Pancreas (tissue), 10 donors: ENCODE measurements around the gene DACT3. TPM values are rescaled to one million over a fixed set of nuclear protein-coding genes. Genes with fewer than 3 reads are reported as not detected.

Source experiments
- ATAC-seq, 4 donors: fragments of 200-7000 bp; cut with Tn5 transposase; one replicate each; pipeline versions ENCODE4 v1.8.0 to v1.9.1; 2020; ENCODE audit warnings: mild to moderate bottlenecking in 4 of 4, moderate library complexity in 4 of 4
- DNase-seq, 6 donors: peaks; one replicate each; pipeline ENCODE4 v3.0.0-alpha.2; 2020
- FAIRE-seq: peaks from 2 replicates; lab custom pipeline; 2012; peaks lifted over from hg19 to GRCh38; lab: Jason Lieb, UNC
- H3K27ac ChIP-seq, 4 donors: fragments of 200-600 bp; sonication (generic); 1 replicate in 3 of 4; 2 replicates in 1 of 4; pipeline versions ENCODE4 v1.5.0 to v1.8.0; 2020
- H3K27me3 ChIP-seq, 4 donors: fragments of 200-600 bp; one replicate each; pipeline ENCODE4 v1.8.0; 2021
- H3K36me3 ChIP-seq, 3 donors: fragments of 200-600 bp; sonication (generic) in 1 of 3; one replicate each; pipeline versions ENCODE4 v1.5.0 to v1.8.0; 2020 to 2021
- H3K4me1 ChIP-seq, 3 donors: fragments of 200-600 bp; one replicate each; pipeline ENCODE4 v1.8.0; 2021
- H3K4me3 ChIP-seq, 4 donors: fragments of 200-600 bp; sonication (generic) in 2 of 4; one replicate each; pipeline versions ENCODE4 v1.5.0 to v1.8.0; 2020 to 2021
- H3K9me3 ChIP-seq, 4 donors: fragments of 200-600 bp; one replicate each; pipeline ENCODE4 v1.8.0; 2021
- WGBS, 2 donors: extraction: QIAGEN DNeasy Blood & Tissue Kit; methylation state at CpG; one replicate each; pipeline ENCODE4 v1.1.7; 2013; 5-methylcytosine and 5-hydroxymethylcytosine counted together
- intact Hi-C, 3 donors: fragments of 100-400 bp; cut with DNase I; formaldehyde crosslinking; loops; one replicate each; pipeline versions ENCODE4 v1.11.1 to v1.14.2; 2022
- polyA plus RNA-seq, 2 donors: library from polyadenylated mRNA; stranded (reverse); fragments of 200-250 nt; gene quantifications; one replicate each; pipeline ENCODE4 v1.2.3, GENCODE V29; 2013
- total RNA-seq, 6 donors: library from RNA; stranded (reverse); fragmentation: NEBNext Ultra II Directional in 4 of 6; extraction: Animal tissue kit (Norgen Biotek cat#: 25700) in 4 of 6; gene quantifications; one replicate each; pipeline versions ENCODE4 v1.2.1 to v1.2.4, GENCODE V29; 2021 to 2023
- TF ChIP-seq, protein P1 (sequence below), 4 donors: fragments of 200-600 bp; sonication (generic) in 3 of 4; IDR thresholded peaks; one replicate each; pipeline versions ENCODE4 v1.5.0 to v1.8.0; 2021; ENCODE audit warnings: antibody characterized with exemption in 4 of 4
- donor health status: healthy with polysubstance abuse.
- donor health status: DM: no; HTN: no; CAD: no; lungs with moderate emphysema.
- donor health status: DM: no; HTN: no; CAD: no.
- donor health status: control.
- donor health status: control.
- donor health status: Bipolar disorder and iron deficiency.
- donor health status: DM: yes; HTN: yes; CAD: no.
- donor health status: DM: no; HTN: no; CAD: no.
- donor health status: DM: no; HTN: no; CAD: no.
- donor health status: DM: yes; HTN: yes; CAD: no.

The DACT3 gene
- total and polyA plus RNA-seq, 8 donors = 0.24 to 1.7 (median 0.71) TPM

DNA sequence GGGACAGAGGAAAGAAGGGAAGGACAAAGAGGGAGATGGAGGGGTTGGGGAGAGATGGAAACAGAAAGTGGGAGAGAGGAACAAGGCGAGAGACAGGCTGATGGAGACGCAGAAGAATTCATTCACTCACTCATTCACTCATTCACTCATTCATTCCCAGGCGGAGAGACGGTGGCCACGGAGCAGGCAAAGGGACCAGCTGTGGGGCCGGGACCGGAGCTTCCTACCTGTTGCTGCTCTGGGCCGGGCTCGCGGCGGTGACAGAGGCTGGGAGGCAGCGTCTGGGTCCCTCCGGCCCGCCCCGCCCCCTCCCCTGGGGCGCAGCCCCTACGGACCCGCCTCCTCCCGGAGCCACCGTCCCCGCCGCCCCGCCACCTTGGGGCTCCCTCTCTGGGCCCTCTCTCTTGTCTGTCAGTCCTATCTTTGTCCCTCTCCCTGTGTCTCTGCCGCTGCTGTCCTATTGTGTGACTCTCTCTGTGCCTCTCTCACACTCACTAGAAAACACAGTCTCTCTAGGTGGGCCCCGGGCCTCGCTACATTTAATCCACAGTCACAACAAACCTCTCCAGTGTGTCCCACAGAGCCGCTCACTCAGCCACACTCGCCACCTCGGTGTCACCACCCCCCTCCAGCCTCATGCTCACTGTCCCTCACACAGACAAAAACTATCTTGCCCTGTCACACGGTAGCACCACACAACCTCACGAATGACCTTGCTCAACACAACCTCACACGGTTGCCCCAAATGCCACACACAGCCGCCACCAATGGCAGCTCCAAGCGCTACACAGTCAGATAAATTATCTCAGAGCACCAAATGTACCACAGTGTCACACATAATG, 24.8 kb downstream of the DACT3 start, which contains the start of gene GNG8:
TSS of gene GNG8 (minus strand) at position 283 of the 842 bp plus-strand sequence. CDS start 1,520 bp downstream, outside the sequence.
- Histone ChIP-seq H3K9me3 (no peaks in the 10 kb centered on the region), H3K4me1 (peaks cover 4 to 9% (median 9%) of the 10 kb centered on the region in 3 donors), H3K27ac (no peak within 1 kb of the TSS), H3K4me3 (no peak within 1 kb of the TSS), H3K36me3 (no peaks in the 10 kb centered on the region), H3K27me3 (peaks cover 0 to 8% (median 2%) of the 10 kb centered on the region in 4 donors)
- TF ChIP-seq, protein P1, sequence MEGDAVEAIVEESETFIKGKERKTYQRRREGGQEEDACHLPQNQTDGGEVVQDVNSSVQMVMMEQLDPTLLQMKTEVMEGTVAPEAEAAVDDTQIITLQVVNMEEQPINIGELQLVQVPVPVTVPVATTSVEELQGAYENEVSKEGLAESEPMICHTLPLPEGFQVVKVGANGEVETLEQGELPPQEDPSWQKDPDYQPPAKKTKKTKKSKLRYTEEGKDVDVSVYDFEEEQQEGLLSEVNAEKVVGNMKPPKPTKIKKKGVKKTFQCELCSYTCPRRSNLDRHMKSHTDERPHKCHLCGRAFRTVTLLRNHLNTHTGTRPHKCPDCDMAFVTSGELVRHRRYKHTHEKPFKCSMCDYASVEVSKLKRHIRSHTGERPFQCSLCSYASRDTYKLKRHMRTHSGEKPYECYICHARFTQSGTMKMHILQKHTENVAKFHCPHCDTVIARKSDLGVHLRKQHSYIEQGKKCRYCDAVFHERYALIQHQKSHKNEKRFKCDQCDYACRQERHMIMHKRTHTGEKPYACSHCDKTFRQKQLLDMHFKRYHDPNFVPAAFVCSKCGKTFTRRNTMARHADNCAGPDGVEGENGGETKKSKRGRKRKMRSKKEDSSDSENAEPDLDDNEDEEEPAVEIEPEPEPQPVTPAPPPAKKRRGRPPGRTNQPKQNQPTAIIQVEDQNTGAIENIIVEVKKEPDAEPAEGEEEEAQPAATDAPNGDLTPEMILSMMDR (IDR thresholded peaks at IDR 0.05) = no peak
- no peak for FAIRE-seq
- 25 to 33% methylated on average over 21 to 34 of the region's 34 CpGs for WGBS, 2 donors
- ATAC-seq = no peak
- DNase-seq = no peak
- intact Hi-C loops = no loop called here

DNA sequence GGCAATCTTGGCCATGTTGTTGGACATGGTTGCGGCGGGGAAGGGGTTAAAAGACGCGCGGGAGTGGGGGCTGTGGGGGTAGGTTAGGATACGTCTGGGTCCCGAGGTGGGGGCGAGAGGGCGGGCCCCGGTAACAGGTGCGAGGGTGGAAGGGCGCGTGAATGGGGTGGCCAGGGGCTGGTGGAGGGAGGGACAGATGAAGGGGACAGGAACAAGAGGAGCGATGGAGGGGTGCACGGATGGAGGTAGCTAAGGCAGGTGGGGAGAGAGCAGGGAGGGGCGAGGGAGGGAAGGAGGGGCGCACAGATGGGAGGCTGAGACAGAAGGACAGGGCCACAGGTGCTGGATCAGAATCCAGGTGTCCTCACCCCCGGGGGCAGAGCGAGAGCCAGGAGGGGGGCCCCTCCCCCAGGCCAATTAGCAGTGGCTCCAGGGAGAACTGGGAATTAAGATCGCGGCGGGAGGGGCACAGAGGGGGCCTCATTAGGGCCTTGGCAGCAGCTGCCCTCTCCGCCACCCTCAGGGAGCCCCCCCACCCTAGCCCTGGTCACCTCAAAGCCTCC, 26.2 kb downstream of the DACT3 start:
- ATAC-seq (no peak), DNase-seq (peak in 1 of 6 donors; percentile 67), FAIRE-seq (no peak)
- WGBS, 2 donors = 5% methylated on average over 17 to 23 of the region's 23 CpGs
- H3K27ac ChIP-seq = no peak overlapping the region
- no peaks in the 10 kb centered on the region for H3K9me3 ChIP-seq
- H3K4me1 ChIP-seq = peaks cover 6 to 9% (median 7%) of the 10 kb centered on the region in 3 donors
- intact Hi-C loops = no loop called here
- TF ChIP-seq, protein P1 (IDR thresholded peaks at IDR 0.05) = no peak
- H3K4me3 ChIP-seq = peak overlapping the region in 1 of 4 donors; percentile 23
- no peaks in the 10 kb centered on the region for H3K27me3 ChIP-seq
- H3K36me3 ChIP-seq = no peaks in the 10 kb centered on the region

DNA sequence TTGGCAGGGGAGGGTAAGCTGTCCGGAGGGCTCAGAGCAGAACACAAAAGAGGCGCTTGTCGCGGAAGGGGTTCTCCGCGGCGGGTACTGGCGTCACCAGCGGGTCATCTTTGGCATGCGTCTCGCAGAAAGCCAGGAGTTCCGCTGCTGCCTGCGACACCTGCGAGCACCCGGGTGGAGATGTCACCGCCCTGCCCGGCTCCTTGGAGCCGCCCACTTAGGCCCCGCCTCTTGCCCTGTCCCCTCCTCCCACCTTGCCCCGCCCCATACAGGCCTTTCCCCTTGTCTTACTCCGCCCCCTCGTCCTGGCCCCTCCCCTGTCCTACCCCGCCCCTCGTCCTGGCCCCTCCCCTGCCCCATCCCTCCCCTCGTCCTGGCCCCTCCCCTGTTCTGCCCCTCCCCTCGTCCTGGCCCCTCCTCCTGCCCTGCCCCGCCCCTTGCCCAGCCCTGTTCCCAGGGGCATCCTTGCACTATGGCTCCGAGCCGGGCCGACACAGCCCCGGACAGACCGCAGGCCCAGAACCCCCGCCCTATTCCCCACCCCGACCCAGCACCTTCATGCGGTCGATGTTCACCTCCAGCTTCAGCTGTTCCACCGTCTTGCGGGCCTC, 26.8 kb downstream of the DACT3 start:
- ATAC-seq = peak; percentile 85 to 87 (median 85)
- FAIRE-seq = no peak
- Histone ChIP-seq H3K27me3 (no peaks in the 10 kb centered on the region), H3K4me1 (peaks cover under 1 to 6% (median 4%) of the 10 kb centered on the region in 3 donors), H3K27ac (no peak overlapping the region), H3K36me3 (no peaks in the 10 kb centered on the region), H3K9me3 (no peaks in the 10 kb centered on the region), H3K4me3 (peak overlapping the region in 2 of 4 donors; percentile 10 to 23)
- intact Hi-C loops = no loop called here
- DNase-seq = peak; percentile 84 to 97 (median 90)
- TF ChIP-seq, protein P1 (IDR thresholded peaks at IDR 0.05) = no peak
- WGBS, 2 donors = 2 to 3% methylated on average over 32 to 38 of the region's 38 CpGs

DNA sequence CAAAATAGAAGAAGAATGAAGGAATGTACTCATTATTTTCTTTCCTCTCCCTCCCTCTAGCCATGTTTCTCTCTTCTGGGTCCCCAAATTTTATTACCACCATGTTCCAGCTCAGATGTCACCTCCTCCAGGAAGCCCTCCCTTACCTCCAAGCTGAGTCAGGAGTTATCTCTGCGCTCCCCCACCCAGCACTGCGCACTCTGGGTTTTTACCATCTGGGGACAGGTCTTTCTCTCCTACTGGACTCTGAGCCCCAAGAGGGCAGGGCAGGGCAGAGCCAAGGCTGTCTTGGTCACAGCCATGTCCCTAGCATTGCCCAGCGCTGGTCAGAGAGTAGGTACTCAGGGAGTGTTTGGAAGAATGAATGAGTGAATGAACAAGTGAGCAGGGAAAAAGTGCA, 27.9 kb downstream of the DACT3 start:
- 70 to 75% methylated on average over 3 of the region's 3 CpGs for WGBS, 2 donors
- intact Hi-C loops = no loop called here
- Histone ChIP-seq H3K4me3 (no peak overlapping the region), H3K27me3 (no peaks in the 10 kb centered on the region), H3K4me1 (peaks cover 0 to 4% (median 0%) of the 10 kb centered on the region in 3 donors), H3K27ac (no peak overlapping the region), H3K9me3 (no peaks in the 10 kb centered on the region), H3K36me3 (no peaks in the 10 kb centered on the region)
- TF ChIP-seq, protein P1 (IDR thresholded peaks at IDR 0.05) = no peak
- no peak for FAIRE-seq
- no peak for ATAC-seq
- no peak for DNase-seq
